ENCODE data around the gene AURKB.
"Not testable (repeated sequence)": the region's sequence is repeated elsewhere in the genome, so short reads cannot be mapped to it uniquely, and the experiment has no call there.

AURKB gene

DNA sequence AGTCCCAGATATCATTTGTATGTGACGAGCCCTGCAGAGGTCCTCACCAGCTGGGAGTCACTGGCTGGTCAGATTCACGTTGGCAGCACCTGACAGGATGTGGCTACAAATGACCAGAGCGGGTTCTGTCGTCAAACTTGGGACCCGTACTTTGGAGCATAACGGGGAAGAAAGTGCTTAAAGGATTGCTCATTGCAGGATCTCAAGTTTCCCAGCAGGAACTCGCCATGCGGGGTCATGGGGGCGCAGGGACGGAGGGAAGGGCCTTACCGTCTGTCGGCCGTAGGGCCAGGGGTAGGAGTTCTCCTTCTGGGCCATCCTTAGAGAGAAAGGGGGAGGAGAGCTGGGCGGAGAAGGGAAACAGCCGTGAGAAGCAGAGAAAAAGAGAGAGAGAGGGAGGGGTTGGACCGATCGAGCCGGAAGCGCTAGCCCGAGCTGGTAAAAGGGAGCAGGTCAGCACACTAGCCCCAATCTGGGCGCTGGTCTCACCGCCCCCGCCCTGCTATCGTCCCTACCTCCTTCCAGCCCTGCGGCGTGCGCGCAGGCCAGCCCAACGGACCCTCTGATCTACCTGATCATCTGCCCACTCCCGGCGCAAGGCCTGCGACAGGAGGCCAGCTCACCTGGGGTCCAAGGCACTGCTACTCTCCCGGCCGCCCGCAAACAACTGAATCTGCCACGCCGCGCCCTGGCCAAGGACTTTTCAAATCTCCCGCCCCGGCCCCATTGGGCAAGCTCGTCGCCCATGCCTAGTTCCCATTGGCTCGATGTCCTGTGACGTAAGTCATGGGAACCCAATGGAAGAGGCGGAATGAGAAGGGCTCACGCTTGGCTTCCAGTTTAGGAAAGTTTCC, at the start of gene AURKB:
TSS of gene AURKB (minus strand) at position 669 of the 854 bp plus-strand sequence. CDS start at position 318, 351 bp downstream.
- TF ChIP-seq, protein P1, sequence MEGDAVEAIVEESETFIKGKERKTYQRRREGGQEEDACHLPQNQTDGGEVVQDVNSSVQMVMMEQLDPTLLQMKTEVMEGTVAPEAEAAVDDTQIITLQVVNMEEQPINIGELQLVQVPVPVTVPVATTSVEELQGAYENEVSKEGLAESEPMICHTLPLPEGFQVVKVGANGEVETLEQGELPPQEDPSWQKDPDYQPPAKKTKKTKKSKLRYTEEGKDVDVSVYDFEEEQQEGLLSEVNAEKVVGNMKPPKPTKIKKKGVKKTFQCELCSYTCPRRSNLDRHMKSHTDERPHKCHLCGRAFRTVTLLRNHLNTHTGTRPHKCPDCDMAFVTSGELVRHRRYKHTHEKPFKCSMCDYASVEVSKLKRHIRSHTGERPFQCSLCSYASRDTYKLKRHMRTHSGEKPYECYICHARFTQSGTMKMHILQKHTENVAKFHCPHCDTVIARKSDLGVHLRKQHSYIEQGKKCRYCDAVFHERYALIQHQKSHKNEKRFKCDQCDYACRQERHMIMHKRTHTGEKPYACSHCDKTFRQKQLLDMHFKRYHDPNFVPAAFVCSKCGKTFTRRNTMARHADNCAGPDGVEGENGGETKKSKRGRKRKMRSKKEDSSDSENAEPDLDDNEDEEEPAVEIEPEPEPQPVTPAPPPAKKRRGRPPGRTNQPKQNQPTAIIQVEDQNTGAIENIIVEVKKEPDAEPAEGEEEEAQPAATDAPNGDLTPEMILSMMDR (IDR thresholded peaks at IDR 0.05), result no peak
- TF ChIP-seq ZFX (IDR thresholded peaks at IDR 0.05; ENCODE audit: borderline replicate concordance), result no peak
- peak within 1 kb of the TSS; percentile 91 for H3K27ac ChIP-seq

DNA sequence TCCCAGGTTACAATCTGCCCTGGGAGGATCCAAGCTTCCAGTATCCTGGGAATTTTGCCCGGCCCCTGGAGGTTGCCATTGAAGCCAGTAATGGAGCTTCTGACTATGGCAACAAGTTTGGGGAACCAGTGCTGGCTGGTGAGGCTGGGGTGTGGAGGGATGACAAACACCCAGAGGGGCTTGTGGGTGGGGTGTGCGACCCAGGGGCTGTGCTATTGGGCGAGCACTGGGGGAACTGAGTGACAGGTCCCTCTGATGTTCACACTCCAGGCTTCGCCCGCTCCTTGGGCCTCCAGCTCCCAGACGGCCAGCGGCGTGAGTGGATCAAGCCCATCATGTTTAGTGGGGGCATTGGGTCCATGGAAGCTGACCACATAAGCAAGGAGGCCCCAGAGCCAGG, 47.4 kb upstream of the AURKB start:
- H3K27ac ChIP-seq, result no peak overlapping the region
- no peak for TF ChIP-seq ZFX (IDR thresholded peaks at IDR 0.05; ENCODE audit: borderline replicate concordance)
- TF ChIP-seq, protein P1 (IDR thresholded peaks at IDR 0.05), result no peak

DNA sequence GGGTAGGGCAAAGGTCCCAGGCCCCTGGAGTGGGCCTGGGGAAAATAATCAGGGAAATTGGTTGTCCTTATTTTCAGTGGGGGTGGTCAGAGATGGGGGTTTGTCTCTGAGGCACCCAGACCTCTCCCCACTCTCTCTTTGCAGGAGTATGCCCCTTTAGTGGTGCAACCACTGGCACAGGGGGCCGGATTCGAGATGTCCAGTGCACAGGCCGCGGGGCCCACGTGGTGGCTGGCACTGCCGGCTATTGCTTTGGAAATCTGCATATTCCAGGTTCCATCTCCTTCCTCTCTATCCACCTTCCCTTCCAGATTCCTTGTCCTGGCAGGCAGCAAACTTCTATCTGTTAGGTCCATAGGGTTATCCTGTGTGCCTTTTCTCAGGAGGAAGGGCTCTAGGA, 46.3 kb upstream of the AURKB start:
- TF ChIP-seq, protein P1 (IDR thresholded peaks at IDR 0.05), result no peak
- no peak for TF ChIP-seq ZFX (IDR thresholded peaks at IDR 0.05; ENCODE audit: borderline replicate concordance)
- no peak overlapping the region for H3K27ac ChIP-seq

DNA sequence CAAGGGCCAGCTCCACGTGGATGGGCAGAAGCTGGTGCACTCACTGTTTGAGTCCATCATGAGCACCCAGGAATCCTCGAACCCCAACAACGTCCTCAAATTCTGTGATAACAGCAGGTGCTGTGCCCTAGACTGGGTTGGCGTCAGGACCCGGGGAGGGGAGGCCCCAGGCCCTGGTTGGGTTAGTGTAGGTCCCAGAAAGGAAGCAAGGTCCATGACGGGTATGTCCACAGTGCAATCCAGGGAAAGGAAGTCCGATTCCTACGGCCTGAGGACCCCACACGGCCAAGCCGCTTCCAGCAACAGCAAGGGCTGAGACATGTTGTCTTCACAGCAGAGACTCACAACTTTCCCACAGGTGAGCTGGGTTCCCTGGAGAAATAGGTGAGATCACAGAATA, 45.9 kb upstream of the AURKB start:
- TF ChIP-seq, protein P1 (IDR thresholded peaks at IDR 0.05), result no peak
- TF ChIP-seq ZFX (IDR thresholded peaks at IDR 0.05; ENCODE audit: borderline replicate concordance), result no peak
- H3K27ac ChIP-seq, result no peak overlapping the region

DNA sequence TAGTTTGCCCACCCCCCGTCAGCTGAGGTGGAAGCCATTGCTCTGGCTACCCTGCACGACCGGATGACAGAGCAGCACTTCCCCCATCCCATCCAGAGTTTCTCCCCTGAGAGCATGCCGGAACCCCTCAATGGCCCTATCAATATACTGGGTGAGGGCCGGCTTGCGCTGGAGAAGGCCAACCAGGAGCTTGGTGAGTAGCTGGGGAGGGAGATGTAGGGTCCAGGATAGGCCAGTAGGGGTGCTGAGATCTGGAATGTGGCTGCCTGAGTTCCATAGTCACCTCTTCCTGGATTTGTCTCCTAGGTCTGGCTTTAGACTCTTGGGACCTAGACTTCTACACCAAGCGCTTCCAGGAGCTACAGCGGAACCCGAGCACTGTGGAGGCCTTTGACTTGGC, 45.1 kb upstream of the AURKB start:
- TF ChIP-seq, protein P1 (IDR thresholded peaks at IDR 0.05), result no peak
- TF ChIP-seq ZFX (IDR thresholded peaks at IDR 0.05; ENCODE audit: borderline replicate concordance), result no peak
- no peak overlapping the region for H3K27ac ChIP-seq

DNA sequence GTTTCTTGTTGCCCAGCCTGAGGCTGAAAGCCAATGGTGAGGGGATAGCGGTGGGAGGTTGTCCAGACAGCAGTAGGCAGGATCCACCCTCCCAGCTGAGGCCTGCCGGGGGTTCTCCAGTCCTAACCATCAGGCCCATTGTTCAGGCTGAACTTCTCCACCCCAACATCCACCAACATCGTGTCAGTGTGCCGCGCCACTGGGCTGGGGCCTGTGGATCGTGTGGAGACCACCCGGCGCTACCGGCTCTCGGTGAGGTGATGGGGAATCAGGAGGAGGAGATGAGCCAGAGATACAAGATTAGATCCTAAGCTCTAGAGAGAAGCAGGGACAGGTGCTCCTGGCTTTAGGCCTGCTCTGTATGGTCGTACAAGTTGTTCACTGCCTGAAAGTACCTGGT, 44.5 kb upstream of the AURKB start:
- H3K27ac ChIP-seq, result no peak overlapping the region
- TF ChIP-seq, protein P1 (IDR thresholded peaks at IDR 0.05), result no peak
- no peak for TF ChIP-seq ZFX (IDR thresholded peaks at IDR 0.05; ENCODE audit: borderline replicate concordance)

DNA sequence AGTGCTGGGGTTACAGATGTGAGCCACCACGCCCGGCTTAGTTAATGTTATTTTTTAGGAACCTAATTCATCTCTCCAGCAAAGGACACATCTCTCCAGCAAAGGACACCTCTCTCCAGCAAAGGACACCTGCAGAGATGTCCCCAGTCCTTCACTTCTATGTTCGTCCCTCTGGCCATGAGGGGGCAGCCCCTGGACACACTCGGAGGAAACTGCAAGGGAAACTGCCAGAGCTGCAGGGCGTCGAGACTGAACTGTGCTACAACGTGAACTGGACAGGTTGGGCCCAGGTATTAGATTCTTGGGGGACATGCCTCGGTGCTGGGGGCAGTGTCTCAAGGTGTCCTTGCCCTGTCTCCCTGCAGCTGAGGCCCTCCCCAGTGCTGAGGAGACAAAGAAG, 43.4 kb upstream of the AURKB start:
- TF ChIP-seq ZFX (IDR thresholded peaks at IDR 0.05; ENCODE audit: borderline replicate concordance), result no peak
- TF ChIP-seq, protein P1 (IDR thresholded peaks at IDR 0.05), result peak; percentile 31
- no peak overlapping the region for H3K27ac ChIP-seq

DNA sequence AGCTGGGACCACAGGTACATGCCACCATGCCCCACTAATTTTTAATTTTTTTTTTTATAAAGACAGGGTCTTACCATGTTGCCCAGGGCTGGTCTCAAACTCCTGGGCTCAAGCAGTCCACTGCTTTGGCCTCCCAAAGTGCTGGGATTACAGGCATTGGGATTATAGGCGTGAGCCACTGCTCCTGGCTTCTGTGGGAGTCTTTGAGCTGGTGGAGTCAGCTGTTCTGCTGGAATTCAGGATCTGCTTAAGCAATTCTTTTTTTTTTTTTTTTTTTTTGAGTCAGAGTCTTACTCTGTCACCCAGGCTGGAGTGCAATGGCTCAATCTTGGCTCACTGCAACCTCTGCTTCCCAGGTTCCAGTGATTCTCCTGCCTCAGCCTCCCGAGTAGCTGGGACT, 41.0 kb upstream of the AURKB start:
- H3K27ac ChIP-seq, result not testable (repeated sequence)
